RWPE2 (cell line): Measurements from ENCODE around the gene IDH3A.

ENCODE experiments used
- ATAC-seq: fragments of 200-7000 bp; cut with Tn5 transposase; 3 replicates; pipeline ENCODE4 v1.9.1; 2021; ENCODE audit warnings: low read depth
- DNase-seq: peaks from one replicate; pipeline ENCODE4 v3.0.0-alpha.2; 2020; ENCODE audit warnings: low spot score
- H3K27ac ChIP-seq: fragments of 450-650 bp; 2 replicates; pipeline ENCODE4 v1.5.1; 2017; ENCODE audit warnings: mild to moderate bottlenecking; ENCODE audit not compliant: poor library complexity, severe bottlenecking
- H3K27me3 ChIP-seq: fragments of 250-450 bp; sonication (Bioruptor Pico); 2 replicates; pipeline ENCODE4 v1.5.1; 2021; ENCODE audit warnings: mild to moderate bottlenecking, moderate library complexity; ENCODE audit not compliant: insufficient read depth, poor library complexity, severe bottlenecking
- H3K36me3 ChIP-seq: fragments of 250-450 bp; sonication (Bioruptor Pico); 2 replicates; pipeline ENCODE4 v1.5.1; 2020; ENCODE audit warnings: low read depth, mild to moderate bottlenecking, moderate library complexity
- H3K4me1 ChIP-seq: fragments of 250-450 bp; sonication (Bioruptor Pico); 2 replicates; pipeline ENCODE4 v1.5.1; 2021; ENCODE audit warnings: mild to moderate bottlenecking, moderate library complexity; ENCODE audit not compliant: insufficient read depth, poor library complexity, severe bottlenecking
- H3K4me3 ChIP-seq: fragments of 250-450 bp; sonication (Bioruptor Pico); 2 replicates; pipeline ENCODE4 v1.5.1; 2021; ENCODE audit warnings: mild to moderate bottlenecking, moderate library complexity; ENCODE audit not compliant: severe bottlenecking
- H3K9me3 ChIP-seq: fragments of 250-450 bp; sonication (Bioruptor Pico); 2 replicates; pipeline ENCODE4 v1.5.1; 2021; ENCODE audit warnings: mild to moderate bottlenecking, moderate library complexity; ENCODE audit not compliant: severe bottlenecking
- TF ChIP-seq, protein P1 (sequence below): fragments of 450-650 bp; IDR thresholded peaks from one replicate; pipeline ENCODE4 v1.5.1; 2017; ENCODE audit warnings: mild to moderate bottlenecking, moderate library complexity; ENCODE audit not compliant: poor library complexity, severe bottlenecking

IDH3A gene

DNA sequence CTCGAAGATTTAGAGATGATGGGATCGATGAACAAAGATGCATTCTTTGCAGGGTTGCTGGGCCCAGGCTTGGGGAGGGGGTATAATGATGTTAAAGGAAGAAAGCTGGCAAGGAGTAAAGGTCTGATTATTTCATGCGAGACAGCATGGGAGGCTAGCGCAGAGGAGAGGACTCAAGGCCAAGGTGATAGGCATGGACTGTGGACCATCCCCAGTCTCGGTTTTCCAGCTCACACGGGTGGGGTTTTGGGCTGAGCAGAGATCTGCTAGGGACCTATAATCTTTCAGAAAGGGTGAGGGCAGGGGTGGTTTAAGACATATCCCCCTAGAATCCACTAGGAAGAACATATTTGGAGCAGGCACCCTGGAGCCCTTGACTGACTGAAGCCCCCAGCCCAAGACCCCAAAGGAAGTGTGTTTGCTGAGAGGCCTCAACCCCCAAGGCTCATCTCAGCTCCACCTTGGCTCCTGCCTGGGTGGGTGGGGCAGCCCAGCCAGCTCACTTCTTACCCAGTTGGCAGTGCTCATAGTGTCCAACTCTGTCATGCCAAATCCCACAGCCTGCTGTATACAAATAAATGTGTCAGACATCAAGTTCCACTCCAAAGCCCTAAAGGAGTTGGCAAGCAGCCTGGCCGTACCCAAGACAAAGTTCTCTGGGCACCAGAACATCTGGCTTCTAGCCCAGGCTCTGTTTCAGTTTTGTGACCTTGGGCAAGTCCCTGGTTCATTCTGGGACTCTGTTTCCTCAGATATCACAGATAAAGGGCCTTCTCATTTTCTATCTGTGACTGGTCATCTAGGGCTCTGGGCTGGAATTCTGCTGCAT, 67.3 kb downstream of the IDH3A start:
- H3K27ac ChIP-seq, result no peak overlapping the region
- H3K27me3 ChIP-seq, result no peaks in the 10 kb centered on the region
- peaks cover 25% of the 10 kb centered on the region for H3K4me1 ChIP-seq
- H3K4me3 ChIP-seq, result no peak overlapping the region
- H3K9me3 ChIP-seq, result no peaks in the 10 kb centered on the region
- TF ChIP-seq, protein P1, sequence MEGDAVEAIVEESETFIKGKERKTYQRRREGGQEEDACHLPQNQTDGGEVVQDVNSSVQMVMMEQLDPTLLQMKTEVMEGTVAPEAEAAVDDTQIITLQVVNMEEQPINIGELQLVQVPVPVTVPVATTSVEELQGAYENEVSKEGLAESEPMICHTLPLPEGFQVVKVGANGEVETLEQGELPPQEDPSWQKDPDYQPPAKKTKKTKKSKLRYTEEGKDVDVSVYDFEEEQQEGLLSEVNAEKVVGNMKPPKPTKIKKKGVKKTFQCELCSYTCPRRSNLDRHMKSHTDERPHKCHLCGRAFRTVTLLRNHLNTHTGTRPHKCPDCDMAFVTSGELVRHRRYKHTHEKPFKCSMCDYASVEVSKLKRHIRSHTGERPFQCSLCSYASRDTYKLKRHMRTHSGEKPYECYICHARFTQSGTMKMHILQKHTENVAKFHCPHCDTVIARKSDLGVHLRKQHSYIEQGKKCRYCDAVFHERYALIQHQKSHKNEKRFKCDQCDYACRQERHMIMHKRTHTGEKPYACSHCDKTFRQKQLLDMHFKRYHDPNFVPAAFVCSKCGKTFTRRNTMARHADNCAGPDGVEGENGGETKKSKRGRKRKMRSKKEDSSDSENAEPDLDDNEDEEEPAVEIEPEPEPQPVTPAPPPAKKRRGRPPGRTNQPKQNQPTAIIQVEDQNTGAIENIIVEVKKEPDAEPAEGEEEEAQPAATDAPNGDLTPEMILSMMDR, result no peak
- ATAC-seq (peak; percentile 83), DNase-seq (peak; percentile 76)
- no peaks in the 10 kb centered on the region for H3K36me3 ChIP-seq

- no peak for DNase-seq
- Histone ChIP-seq H3K4me1 (peaks cover 16% of the 10 kb centered on the region), H3K9me3 (no peaks in the 10 kb centered on the region), H3K27ac (no peak overlapping the region), H3K36me3 (no peaks in the 10 kb centered on the region), H3K27me3 (no peaks in the 10 kb centered on the region), H3K4me3 (no peak overlapping the region)
- TF ChIP-seq, protein P1, result no peak
- no peak for ATAC-seq
These were observed 71.6 kb downstream of the IDH3A start for GRCh38 chr15:78220713-78221112.
